H1 (cell line): ENCODE data around the gene RNF130. TPM values are rescaled to one million over a fixed set of nuclear protein-coding genes. Genes with fewer than 3 reads are reported as not detected.

Experiments
- E2F6 ChIP-seq: IDR thresholded peaks from 2 replicates; pipeline ENCODE4 v1.6.1; 2012; ENCODE audit warnings: inconsistent platforms
- KDM1A ChIP-seq: fragments of 200-600, 300-600 bp; sonication (generic); IDR thresholded peaks from 2 replicates; pipeline ENCODE4 v1.7.1; 2016; ENCODE audit warnings: mild to moderate bottlenecking, low read length, borderline replicate concordance
- RBBP5 ChIP-seq: IDR thresholded peaks from 2 replicates; pipeline ENCODE4 v1.7.1; 2012; ENCODE audit warnings: low read depth, mild to moderate bottlenecking, inconsistent platforms, low read length, moderate library complexity, borderline replicate concordance
- SAP30 ChIP-seq: fragments of 300-600 bp; sonication (generic); IDR thresholded peaks from 2 replicates; pipeline ENCODE4 v1.7.1; 2012; ENCODE audit warnings: low read length, moderate library complexity, mild to moderate bottlenecking, inconsistent platforms; ENCODE audit not compliant: insufficient read depth, insufficient replicate concordance
- SUZ12 ChIP-seq: fragments of 200-600 bp; sonication (generic); IDR thresholded peaks from 2 replicates; pipeline ENCODE4 v1.6.1; 2012; ENCODE audit warnings: mild to moderate bottlenecking, inconsistent platforms, low read length, moderate library complexity, mixed read lengths
- TAF7 ChIP-seq: optimal IDR thresholded peaks from 2 replicates; pipeline ENCODE3; 2011; ENCODE audit warnings: low read depth, mild to moderate bottlenecking, inconsistent platforms, low read length, moderate library complexity, borderline replicate concordance
- polyA plus RNA-seq, 7 experiments: library from polyadenylated mRNA; depleted of rRNA in 3 of 7; stranded (reverse) in 5 of 7; unstranded in 2 of 7; fragments of >200 nt in 5 of 7; fragments of 200-250 nt in 2 of 7; gene quantifications; 1 replicate in 5 of 7; 2 replicates in 1 of 7; 4 replicates in 1 of 7; pipeline versions ENCODE4 v1.2.1 to v1.2.3, GENCODE V29; 2011 to 2013; ENCODE audit warnings: missing spikeins in 2 of 7, mixed read lengths in 2 of 7
- total RNA-seq: library from RNA; stranded (reverse); fragmentation: NEBNext Ultra II Directional; extraction: Animal tissue kit (Norgen Biotek cat#: 25700); gene quantifications from 2 replicates; pipeline ENCODE4 v1.2.1, GENCODE V29; 2021

RNF130 gene
- total and polyA plus RNA-seq, 2 of the 8 experiments (the other 6 are each of a cell fraction or from before 2014, with no cell fraction given): 65.1 to 70.0 TPM

- TF ChIP-seq KDM1A (no peak), SAP30 (no peak), TAF7 (no peak), RBBP5 (no peak), SUZ12 (no peak), E2F6 (no peak)
Observed at GRCh38 chr5:180026734-180027458, 44.7 kb downstream of the RNF130 start (continued).
